Peyer's patch (tissue), 4 donors: ENCODE measurements around the gene COL23A1.

Experiments
- CTCF ChIP-seq, 6 experiments: fragments of 450-650 bp in 4 of 6; fragments of 200-600 bp in 2 of 6; sonication (generic) in 1 of 6; IDR thresholded peaks; one replicate each; pipeline ENCODE4 v1.5.1; 2017 to 2019; ENCODE audit warnings: antibody characterized with exemption in 6 of 6, mild to moderate bottlenecking in 3 of 6, moderate library complexity in 1 of 6
- POLR2A ChIP-seq, 2 donors: fragments of 450-650 bp; IDR thresholded peaks; one replicate each; pipeline ENCODE4 v1.5.1; 2017; ENCODE audit warnings: antibody characterized with exemption in 2 of 2, mild to moderate bottlenecking in 2 of 2, moderate library complexity in 2 of 2

- TF ChIP-seq CTCF (IDR thresholded peaks at IDR 0.05) (no peak), POLR2A (IDR thresholded peaks at IDR 0.05) (no peak)
These were observed 222.5 kb downstream of the COL23A1 start for GRCh38 chr5:178367736-178368120.
